Subcutaneous abdominal adipose tissue (tissue), 5 donors: ENCODE measurements around the gene IPO8.
A peak's percentile ranks its signal among the peaks of the same experiment; 100 is the strongest.

Experiments used
- H3K27ac ChIP-seq: one replicate; pipeline ENCODE4 v1.7.0; 2013; ENCODE audit warnings: low read depth, mild to moderate bottlenecking, inconsistent platforms, low read length, moderate library complexity
- H3K27me3 ChIP-seq, 5 donors: one replicate each; pipeline ENCODE4 v1.7.0; 2013; ENCODE audit warnings: low read length in 5 of 5, inconsistent platforms in 1 of 5; ENCODE audit not compliant: control insufficient read depth in 5 of 5, insufficient read depth in 4 of 5
- H3K36me3 ChIP-seq, 5 donors: one replicate each; pipeline ENCODE4 v1.7.0; 2013; ENCODE audit warnings: low read length in 5 of 5; ENCODE audit not compliant: control insufficient read depth in 5 of 5, insufficient read depth in 5 of 5
- H3K4me1 ChIP-seq, 5 donors: one replicate each; pipeline ENCODE4 v1.7.0; 2013; ENCODE audit warnings: low read length in 5 of 5, mild to moderate bottlenecking in 3 of 5, moderate library complexity in 1 of 5; ENCODE audit not compliant: control insufficient read depth in 5 of 5, insufficient read depth in 5 of 5
- H3K4me3 ChIP-seq, 5 donors: one replicate each; pipeline ENCODE4 v1.7.0; 2013; ENCODE audit warnings: low read length in 5 of 5, low read depth in 1 of 5
- H3K9ac ChIP-seq, 5 donors: one replicate each; pipeline ENCODE4 v1.7.0; 2013; ENCODE audit warnings: low read length in 5 of 5, mild to moderate bottlenecking in 4 of 5, moderate library complexity in 3 of 5
- H3K9me3 ChIP-seq, 5 donors: one replicate each; pipeline ENCODE4 v1.7.0; 2013; ENCODE audit warnings: low read length in 5 of 5; ENCODE audit not compliant: control insufficient read depth in 5 of 5
- donor health status: healthy.
- donor health status: healthy.
- donor health status: healthy.
- donor health status: healthy.
- donor health status: healthy.

Gene IPO8

GRCh38 chr12:30691122-30691879, 4.4 kb downstream of the IPO8 start:
- no peak overlapping the region for H3K4me3 ChIP-seq
- H3K27ac ChIP-seq = no peak overlapping the region
- H3K9ac ChIP-seq = no peak overlapping the region
- H3K36me3 ChIP-seq = no peaks in the 10 kb centered on the region
- H3K27me3 ChIP-seq = no peaks in the 10 kb centered on the region
- peaks cover 0 to 42% (median 35%) of the 10 kb centered on the region in 5 donors for H3K4me1 ChIP-seq
- H3K9me3 ChIP-seq = no peaks in the 10 kb centered on the region

DNA sequence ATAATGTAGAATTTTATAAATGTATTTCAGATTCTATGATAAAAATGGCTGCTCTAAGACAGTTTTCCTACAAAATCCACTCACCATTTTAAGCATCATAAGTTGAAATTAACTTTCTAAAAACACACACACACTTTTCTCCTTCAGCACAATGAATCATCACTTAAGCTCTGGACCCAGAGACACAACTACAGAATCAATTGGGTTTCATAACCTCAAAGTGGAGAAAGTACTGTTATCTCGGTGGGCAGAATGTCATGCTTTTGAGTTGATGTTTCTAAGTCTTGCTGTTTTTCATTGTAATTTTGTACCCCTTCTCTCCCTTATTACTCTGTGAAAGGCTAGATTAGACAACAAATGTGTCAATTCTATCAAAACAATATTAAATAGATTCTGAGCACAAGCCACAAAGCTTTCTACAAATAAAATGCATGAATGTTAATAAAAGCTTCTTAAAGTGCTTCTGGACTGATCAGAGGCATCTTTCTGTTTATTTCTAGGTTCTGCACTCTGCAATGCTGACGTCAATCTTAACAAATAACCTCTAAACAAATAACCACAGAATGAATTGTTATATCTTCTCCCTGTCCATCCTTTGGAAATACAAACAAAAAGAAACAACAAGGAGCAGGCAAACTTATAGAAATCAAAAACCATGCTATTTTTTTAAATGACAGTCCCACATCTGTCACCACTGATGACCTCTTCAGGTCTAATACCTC, 8.2 kb downstream of the IPO8 start:
- no peaks in the 10 kb centered on the region for H3K27me3 ChIP-seq
- H3K9me3 ChIP-seq = no peaks in the 10 kb centered on the region
- H3K4me1 ChIP-seq = peaks cover 0 to 11% (median 7%) of the 10 kb centered on the region in 5 donors
- no peak overlapping the region for H3K27ac ChIP-seq
- H3K36me3 ChIP-seq = peaks cover 0 to 16% (median 5%) of the 10 kb centered on the region in 5 donors
- H3K4me3 ChIP-seq = no peak overlapping the region
- no peak overlapping the region for H3K9ac ChIP-seq

DNA sequence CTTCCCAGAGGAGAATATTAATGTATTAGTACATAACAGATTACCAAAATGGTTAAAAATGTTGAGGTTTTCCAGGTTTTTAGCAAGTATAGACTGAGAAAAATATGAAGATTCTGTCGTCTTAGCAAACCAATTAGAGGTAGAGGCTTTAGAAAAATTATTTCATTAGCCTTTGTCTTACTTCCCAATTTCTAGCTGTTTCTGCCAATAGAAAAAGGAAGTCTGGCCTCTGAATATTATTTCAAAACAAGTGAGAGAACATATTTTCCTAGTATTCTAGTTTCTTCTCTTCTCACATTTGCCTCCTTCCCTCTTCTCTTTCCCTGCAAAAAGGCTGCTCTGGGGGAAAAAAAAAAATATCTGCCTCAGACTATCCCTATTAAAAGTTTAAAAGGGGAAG, 16.4 kb downstream of the IPO8 start:
- Histone ChIP-seq H3K36me3 (peaks cover 22 to 59% (median 33%) of the 10 kb centered on the region in 5 donors), H3K27me3 (no peaks in the 10 kb centered on the region), H3K9me3 (no peaks in the 10 kb centered on the region), H3K27ac (no peak overlapping the region), H3K4me3 (no peak overlapping the region), H3K4me1 (peaks cover 0 to 9% (median 0%) of the 10 kb centered on the region in 5 donors), H3K9ac (peak overlapping the region in 1 of 5 donors; percentile 41)

GRCh38 chr12:30678221-30678620, 17.4 kb downstream of the IPO8 start:
- Histone ChIP-seq H3K9me3 (no peaks in the 10 kb centered on the region), H3K36me3 (peaks cover 23 to 59% (median 42%) of the 10 kb centered on the region in 5 donors), H3K27ac (no peak overlapping the region), H3K9ac (no peak overlapping the region), H3K4me1 (peaks cover 0 to 9% (median 0%) of the 10 kb centered on the region in 5 donors), H3K27me3 (no peaks in the 10 kb centered on the region), H3K4me3 (no peak overlapping the region)

DNA sequence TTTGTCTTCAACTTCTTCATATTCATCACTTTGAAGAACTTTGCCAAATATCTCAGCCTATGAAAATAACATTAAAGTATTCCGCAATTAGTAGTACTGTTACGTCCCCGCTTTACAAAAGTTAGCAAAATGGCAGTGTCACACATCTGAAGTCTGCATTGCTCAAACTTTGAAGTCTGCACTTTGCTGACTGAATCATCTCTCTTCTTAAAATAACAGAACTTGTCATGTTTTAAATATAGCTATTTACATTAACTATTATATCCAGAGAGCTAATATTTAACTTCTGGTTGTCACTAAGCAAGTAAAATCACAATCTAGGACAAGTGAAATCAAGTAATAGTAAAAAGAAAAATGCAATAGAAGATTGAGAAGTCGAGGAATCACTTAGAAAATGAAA, 34.5 kb downstream of the IPO8 start:
- Histone ChIP-seq H3K4me3 (no peak overlapping the region), H3K9me3 (no peaks in the 10 kb centered on the region), H3K27me3 (no peaks in the 10 kb centered on the region), H3K36me3 (peaks cover 35 to 50% (median 47%) of the 10 kb centered on the region in 5 donors), H3K9ac (no peak overlapping the region), H3K4me1 (no peaks in the 10 kb centered on the region), H3K27ac (no peak overlapping the region)

- H3K9me3 ChIP-seq = no peaks in the 10 kb centered on the region
- no peaks in the 10 kb centered on the region for H3K4me1 ChIP-seq
- no peak overlapping the region for H3K4me3 ChIP-seq
- H3K9ac ChIP-seq = no peak overlapping the region
- H3K27ac ChIP-seq = no peak overlapping the region
- H3K36me3 ChIP-seq = peaks cover 17 to 42% (median 30%) of the 10 kb centered on the region in 5 donors
- no peaks in the 10 kb centered on the region for H3K27me3 ChIP-seq
Observed at GRCh38 chr12:30652034-30652696, 43.5 kb downstream of the IPO8 start.

- H3K9ac ChIP-seq = no peak overlapping the region
- no peaks in the 10 kb centered on the region for H3K4me1 ChIP-seq
- peaks cover 13 to 29% (median 18%) of the 10 kb centered on the region in 5 donors for H3K36me3 ChIP-seq
- no peak overlapping the region for H3K4me3 ChIP-seq
- no peaks in the 10 kb centered on the region for H3K9me3 ChIP-seq
- H3K27ac ChIP-seq = no peak overlapping the region
- H3K27me3 ChIP-seq = no peaks in the 10 kb centered on the region
Observed at GRCh38 chr12:30646821-30647220, 48.8 kb downstream of the IPO8 start.

DNA sequence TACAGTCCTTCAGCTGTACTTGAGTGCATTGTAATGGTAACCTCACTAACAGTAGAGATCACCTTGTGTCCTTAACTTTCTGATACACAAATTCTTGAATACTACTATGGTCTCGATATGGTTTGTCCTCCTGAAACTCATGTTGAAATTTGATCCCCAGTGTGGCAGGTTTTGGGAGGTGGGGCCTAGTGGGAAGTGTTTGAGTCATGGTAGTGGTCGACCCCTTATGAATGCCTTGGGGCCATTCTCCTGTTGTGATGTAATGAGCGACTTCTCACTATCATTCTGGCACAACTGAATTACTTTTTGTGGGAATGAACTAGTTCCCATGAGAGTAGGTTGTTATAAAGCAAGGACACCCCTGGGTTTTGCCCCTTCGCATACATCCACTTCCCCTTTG, 52.3 kb downstream of the IPO8 start:
- no peaks in the 10 kb centered on the region for H3K27me3 ChIP-seq
- peaks cover 7 to 23% (median 15%) of the 10 kb centered on the region in 5 donors for H3K36me3 ChIP-seq
- no peak overlapping the region for H3K4me3 ChIP-seq
- no peak overlapping the region for H3K27ac ChIP-seq
- no peaks in the 10 kb centered on the region for H3K4me1 ChIP-seq
- no peak overlapping the region for H3K9ac ChIP-seq
- no peaks in the 10 kb centered on the region for H3K9me3 ChIP-seq

- H3K4me3 ChIP-seq = no peak overlapping the region
- peaks cover 15 to 41% (median 30%) of the 10 kb centered on the region in 5 donors for H3K36me3 ChIP-seq
- H3K27me3 ChIP-seq = no peaks in the 10 kb centered on the region
- no peak overlapping the region for H3K27ac ChIP-seq
- no peaks in the 10 kb centered on the region for H3K4me1 ChIP-seq
- no peaks in the 10 kb centered on the region for H3K9me3 ChIP-seq
- no peak overlapping the region for H3K9ac ChIP-seq
Observed at GRCh38 chr12:30640392-30640791, 55.3 kb downstream of the IPO8 start.

GRCh38 chr12:30635385-30635784, 60.3 kb downstream of the IPO8 start:
- H3K9me3 ChIP-seq = no peaks in the 10 kb centered on the region
- H3K9ac ChIP-seq = no peak overlapping the region
- H3K4me1 ChIP-seq = no peaks in the 10 kb centered on the region
- H3K36me3 ChIP-seq = peaks cover 41 to 75% (median 58%) of the 10 kb centered on the region in 5 donors
- H3K27me3 ChIP-seq = no peaks in the 10 kb centered on the region
- H3K27ac ChIP-seq = no peak overlapping the region
- no peak overlapping the region for H3K4me3 ChIP-seq
